ENCODE data around the gene KCNT2.

The KCNT2 gene

GRCh38 chr1:196209983-196210382 lies 398.3 kb downstream of the KCNT2 start:
- H3K27ac Mint-ChIP-seq: no peak overlapping the region

GRCh38 chr1:196209265-196209664 lies 399.0 kb downstream of the KCNT2 start:
- DNase-seq: no peak
- H3K27me3 Mint-ChIP-seq: no peaks in the 10 kb centered on the region
- H3K9me3 Mint-ChIP-seq: peaks cover 0 to 11% of the 10 kb centered on the region in 2 donors
- no peak for ATAC-seq
- H3K27ac Mint-ChIP-seq: no peak overlapping the region
- no peak overlapping the region for H3K4me3 Mint-ChIP-seq
- no peaks in the 10 kb centered on the region for H3K4me1 Mint-ChIP-seq

More at GRCh38 chr1:196209983-196210382, 398.3 kb downstream of the KCNT2 start:
- ATAC-seq (no peak), DNase-seq (no peak)
- H3K4me1 Mint-ChIP-seq: no peaks in the 10 kb centered on the region
- peaks cover 0 to 11% of the 10 kb centered on the region in 2 donors for H3K9me3 Mint-ChIP-seq
- H3K4me3 Mint-ChIP-seq: no peak overlapping the region
- no peaks in the 10 kb centered on the region for H3K27me3 Mint-ChIP-seq

- ATAC-seq: no peak
- no peak overlapping the region for H3K4me3 Mint-ChIP-seq
- DNase-seq: no peak
- H3K27me3 Mint-ChIP-seq: no peaks in the 10 kb centered on the region
- H3K4me1 Mint-ChIP-seq: no peaks in the 10 kb centered on the region
- peaks cover 0 to 14% of the 10 kb centered on the region in 2 donors for H3K9me3 Mint-ChIP-seq
- H3K27ac Mint-ChIP-seq: no peak overlapping the region
Measured at GRCh38 chr1:196207612-196208217, 400.5 kb downstream of the KCNT2 start.

DNA sequence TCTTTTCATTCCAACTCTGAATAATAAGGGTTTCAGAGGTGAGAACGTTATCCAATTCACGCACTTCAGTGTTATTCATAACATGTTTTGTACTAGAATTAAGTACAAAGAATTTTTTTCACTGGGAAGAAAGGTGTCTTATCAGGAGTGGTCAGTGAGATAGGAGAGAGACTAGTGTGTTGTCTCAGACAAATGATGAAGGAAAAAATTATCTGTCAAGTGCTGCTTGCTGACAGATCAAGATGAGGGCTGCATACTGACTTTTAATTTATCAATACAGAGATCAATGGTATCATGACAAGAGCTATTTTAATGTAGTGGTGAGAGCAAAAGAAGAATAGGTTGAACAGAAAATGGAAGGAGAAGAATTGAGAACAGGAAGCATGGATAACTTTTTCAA lies 402.4 kb downstream of the KCNT2 start:
- no peak overlapping the region for H3K4me3 Mint-ChIP-seq
- H3K4me1 Mint-ChIP-seq: no peaks in the 10 kb centered on the region
- H3K27me3 Mint-ChIP-seq: no peaks in the 10 kb centered on the region
- peaks cover 0 to 16% of the 10 kb centered on the region in 2 donors for H3K9me3 Mint-ChIP-seq
- no peak for DNase-seq
- no peak for ATAC-seq
- no peak overlapping the region for H3K27ac Mint-ChIP-seq

- no peak overlapping the region for H3K27ac Mint-ChIP-seq
- no peak overlapping the region for H3K4me3 Mint-ChIP-seq
- DNase-seq (no peak), ATAC-seq (no peak)
- H3K9me3 Mint-ChIP-seq: peaks cover 7 to 8% of the 10 kb centered on the region in 2 donors
- H3K4me1 Mint-ChIP-seq: no peaks in the 10 kb centered on the region
- H3K27me3 Mint-ChIP-seq: no peaks in the 10 kb centered on the region
Measured at GRCh38 chr1:196196486-196196885, 411.8 kb downstream of the KCNT2 start.

- no peak for DNase-seq
- Mint-ChIP-seq H3K4me3 (no peak overlapping the region), H3K27ac (no peak overlapping the region), H3K9me3 (peaks cover 19 to 21% of the 10 kb centered on the region in 2 donors), H3K4me1 (no peaks in the 10 kb centered on the region), H3K27me3 (no peaks in the 10 kb centered on the region)
- no peak for ATAC-seq
Measured at GRCh38 chr1:196193896-196194559, 414.2 kb downstream of the KCNT2 start.

DNA sequence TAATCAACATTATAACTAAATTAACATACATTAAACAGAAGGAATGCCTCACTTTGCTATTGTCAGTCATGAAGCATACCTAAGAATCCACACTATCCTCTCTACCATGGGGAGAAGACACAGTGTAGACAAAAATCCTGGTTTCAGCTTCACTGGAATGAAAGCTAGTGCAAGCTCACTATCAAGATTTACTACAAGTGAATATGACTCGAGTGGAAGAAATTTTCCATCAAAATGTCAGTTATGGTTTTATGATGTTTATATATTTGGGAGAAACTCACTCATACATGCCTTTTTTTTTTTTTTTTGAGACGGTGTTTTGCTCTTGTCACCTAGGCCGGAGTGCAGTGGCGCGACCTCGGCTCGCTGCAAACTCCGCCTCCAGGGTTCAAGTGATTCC lies 424.3 kb downstream of the KCNT2 start:
- H3K27me3 Mint-ChIP-seq: no peaks in the 10 kb centered on the region
- DNase-seq (no peak), ATAC-seq (no peak)
- H3K4me3 Mint-ChIP-seq: no peak overlapping the region
- peaks cover 9 to 14% of the 10 kb centered on the region in 2 donors for H3K9me3 Mint-ChIP-seq
- no peak overlapping the region for H3K27ac Mint-ChIP-seq
- no peaks in the 10 kb centered on the region for H3K4me1 Mint-ChIP-seq

- ATAC-seq (no peak), DNase-seq (no peak)
- H3K9me3 Mint-ChIP-seq: peaks cover 9 to 15% of the 10 kb centered on the region in 2 donors
- no peaks in the 10 kb centered on the region for H3K4me1 Mint-ChIP-seq
- H3K27ac Mint-ChIP-seq: no peak overlapping the region
- H3K4me3 Mint-ChIP-seq: no peak overlapping the region
- no peaks in the 10 kb centered on the region for H3K27me3 Mint-ChIP-seq
Measured at GRCh38 chr1:196181594-196181878, 426.7 kb downstream of the KCNT2 start.

- ATAC-seq (no peak), DNase-seq (no peak)
- Mint-ChIP-seq H3K27ac (no peak overlapping the region), H3K27me3 (no peaks in the 10 kb centered on the region), H3K4me3 (no peak overlapping the region), H3K9me3 (peaks cover 5 to 15% of the 10 kb centered on the region in 2 donors), H3K4me1 (no peaks in the 10 kb centered on the region)
Measured at GRCh38 chr1:196180847-196181593, 427.2 kb downstream of the KCNT2 start.

DNA sequence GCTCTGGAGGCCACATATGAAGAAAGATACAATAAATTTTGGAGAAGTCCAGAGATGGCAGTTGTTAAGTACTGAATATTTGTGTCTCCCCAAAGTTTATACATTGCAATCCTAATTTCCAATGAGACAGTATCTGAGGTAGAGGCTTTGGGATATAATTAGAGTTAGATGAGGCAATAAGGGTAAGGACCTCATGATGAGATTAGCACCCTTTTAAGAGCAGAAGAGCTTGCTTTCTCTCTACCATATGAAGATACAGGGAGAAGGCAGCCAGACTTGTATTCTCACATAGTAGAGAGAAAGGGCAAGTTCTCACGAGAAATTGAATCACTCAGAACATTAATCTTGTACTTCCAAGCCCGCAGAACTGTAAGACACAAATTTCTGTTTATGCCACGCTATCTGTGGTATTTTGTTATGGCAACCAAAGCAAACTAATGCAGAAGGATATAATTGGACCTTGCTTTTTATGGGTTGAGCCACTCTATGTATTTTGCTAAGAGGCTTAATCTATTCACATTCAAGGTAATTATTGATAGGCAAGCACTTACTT lies 430.1 kb downstream of the KCNT2 start:
- H3K4me1 Mint-ChIP-seq: no peaks in the 10 kb centered on the region
- no peak for ATAC-seq
- no peaks in the 10 kb centered on the region for H3K27me3 Mint-ChIP-seq
- H3K9me3 Mint-ChIP-seq: peaks cover 5 to 15% of the 10 kb centered on the region in 2 donors
- no peak overlapping the region for H3K27ac Mint-ChIP-seq
- no peak for DNase-seq
- no peak overlapping the region for H3K4me3 Mint-ChIP-seq
